Small intestine (tissue), 7 donors: ENCODE data around the gene ADCY9. TPM values are rescaled to one million over a fixed set of nuclear protein-coding genes. Genes with fewer than 3 reads are reported as not detected.

Source experiments
- DNase-seq, 2 donors: peaks; one replicate each; pipeline versions ENCODE4 v3.0.0 to v3.0.0-alpha.2; 2013
- FAIRE-seq: peaks from 2 replicates; lab custom pipeline; 2012; peaks lifted over from hg19 to GRCh38; lab: Jason Lieb, UNC
- H3K27ac ChIP-seq, 3 donors: one replicate each; pipeline ENCODE4 v1.5.1; 2013; ENCODE audit warnings: low read length in 2 of 3, mild to moderate bottlenecking in 2 of 3, control low read depth in 1 of 3, inconsistent platforms in 1 of 3, low read depth in 1 of 3, moderate library complexity in 1 of 3
- H3K27me3 ChIP-seq, 3 donors: one replicate each; pipeline ENCODE4 v1.6.1; 2013; ENCODE audit warnings: low read length in 3 of 3, inconsistent platforms in 1 of 3; ENCODE audit not compliant: control insufficient read depth in 3 of 3, insufficient read depth in 3 of 3
- H3K36me3 ChIP-seq, 3 donors: one replicate each; pipeline ENCODE4 v1.6.1; 2013; ENCODE audit warnings: low read length in 3 of 3, inconsistent platforms in 1 of 3, low read depth in 1 of 3, mild to moderate bottlenecking in 1 of 3, moderate library complexity in 1 of 3; ENCODE audit not compliant: control insufficient read depth in 3 of 3, insufficient read depth in 2 of 3
- H3K4me1 ChIP-seq, 3 donors: one replicate each; pipeline ENCODE4 v1.6.1; 2013; ENCODE audit warnings: low read length in 2 of 3, inconsistent platforms in 1 of 3, low read depth in 1 of 3, mild to moderate bottlenecking in 1 of 3, moderate library complexity in 1 of 3; ENCODE audit not compliant: control insufficient read depth in 3 of 3, insufficient read depth in 2 of 3
- H3K4me3 ChIP-seq, 3 donors: one replicate each; pipeline ENCODE4 v1.5.1; 2013; ENCODE audit warnings: low read length in 3 of 3, control low read depth in 1 of 3, inconsistent platforms in 1 of 3, low read depth in 1 of 3, mild to moderate bottlenecking in 1 of 3, moderate library complexity in 1 of 3
- H3K9me3 ChIP-seq, 2 donors: one replicate each; pipeline ENCODE4 v1.6.1; 2013; ENCODE audit warnings: low read depth in 1 of 2, low read length in 1 of 2; ENCODE audit not compliant: control insufficient read depth in 2 of 2, insufficient read depth in 1 of 2
- WGBS, 3 donors: extraction: QIAGEN DNeasy Blood & Tissue Kit; methylation state at CpG; one replicate each; pipeline ENCODE4 v1.1.7; 2013; 5-methylcytosine and 5-hydroxymethylcytosine counted together
- polyA plus RNA-seq, 4 donors: library from polyadenylated mRNA; stranded (reverse) in 3 of 4; unstranded in 1 of 4; fragments of 200-250 nt in 3 of 4; fragments of 120-200 nt in 1 of 4; gene quantifications; one replicate each; pipeline versions ENCODE4 v1.2.1 to v1.2.3, GENCODE V29; 2013
- donor health status: healthy with polysubstance abuse.
- donor health status: control.
- donor health status: control.
- donor health status: Bipolar disorder and iron deficiency.
- donor health status: healthy.

Gene ADCY9
- polyA plus RNA-seq, 4 donors: 4.3 to 10.7 (median 8.0) TPM

- FAIRE-seq (no peak), DNase-seq (no peak)
- H3K4me1 ChIP-seq: no peaks in the 10 kb centered on the region
- no peaks in the 10 kb centered on the region for H3K27me3 ChIP-seq
- 91 to 97% (median 95%) methylated on average over 19 of the region's 19 CpGs for WGBS, 3 donors
- no peak overlapping the region for H3K27ac ChIP-seq
- peaks cover 0 to 12% (median 0%) of the 10 kb centered on the region in 3 donors for H3K36me3 ChIP-seq
- no peaks in the 10 kb centered on the region for H3K9me3 ChIP-seq
- no peak overlapping the region for H3K4me3 ChIP-seq
Observed at GRCh38 chr16:4003166-4003565, 113.1 kb downstream of the ADCY9 start.

GRCh38 chr16:4002121-4002520 lies 114.1 kb downstream of the ADCY9 start:
- Histone ChIP-seq H3K27ac (no peak overlapping the region), H3K9me3 (no peaks in the 10 kb centered on the region), H3K4me3 (no peak overlapping the region), H3K36me3 (peaks cover 0 to 12% (median 0%) of the 10 kb centered on the region in 3 donors), H3K27me3 (no peaks in the 10 kb centered on the region), H3K4me1 (no peaks in the 10 kb centered on the region)
- FAIRE-seq (no peak), DNase-seq (no peak)
- WGBS, 3 donors: 75 to 92% (median 80%) methylated on average over 2 of the region's 2 CpGs

GRCh38 chr16:3999479-4000325 lies 116.5 kb downstream of the ADCY9 start:
- Histone ChIP-seq H3K4me1 (no peaks in the 10 kb centered on the region), H3K4me3 (no peak overlapping the region), H3K36me3 (peaks cover 0 to 7% (median 0%) of the 10 kb centered on the region in 3 donors), H3K27ac (peak overlapping the region in 2 of 3 donors; percentile 71 to 73), H3K27me3 (no peaks in the 10 kb centered on the region), H3K9me3 (no peaks in the 10 kb centered on the region)
- no peak for FAIRE-seq
- peak in 1 of 2 donors; percentile 31 for DNase-seq
- 69 to 86% (median 74%) methylated on average over 20 of the region's 20 CpGs for WGBS, 3 donors

DNA sequence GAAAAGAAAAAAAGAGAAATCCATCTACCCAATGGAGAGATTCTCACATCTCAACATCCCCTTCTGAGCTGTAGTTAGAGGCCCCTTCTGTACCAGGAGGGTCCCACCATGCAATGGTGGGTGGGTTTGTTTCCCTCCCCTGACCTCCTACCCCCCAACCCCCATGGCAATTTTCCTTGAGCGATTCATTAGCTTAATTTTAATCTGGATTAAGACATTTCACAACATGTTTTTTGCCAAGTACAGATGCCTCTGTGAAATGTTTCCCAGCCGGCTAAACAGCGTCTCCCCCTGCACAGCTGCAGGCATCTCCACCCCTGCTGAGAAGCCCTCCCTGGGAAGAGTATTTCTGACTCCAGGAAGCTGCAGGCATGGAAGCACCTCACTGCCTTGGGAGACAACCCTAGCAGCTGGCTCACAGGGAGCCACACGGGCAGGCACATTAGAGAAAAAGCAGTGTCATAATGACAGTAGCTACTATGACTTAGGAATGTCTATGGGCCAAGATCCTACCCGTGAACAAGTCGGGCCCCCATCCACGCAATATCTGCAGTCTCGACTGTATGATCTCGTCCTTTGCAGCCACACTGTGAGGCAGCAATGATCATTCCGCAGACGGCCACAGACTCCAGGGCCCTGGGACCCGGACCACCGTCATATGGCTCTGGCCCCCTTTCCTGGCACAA lies 117.3 kb downstream of the ADCY9 start:
- H3K4me3 ChIP-seq: no peak overlapping the region
- H3K27me3 ChIP-seq: no peaks in the 10 kb centered on the region
- FAIRE-seq (no peak), DNase-seq (no peak)
- H3K36me3 ChIP-seq: peaks cover 0 to 7% (median 0%) of the 10 kb centered on the region in 3 donors
- H3K9me3 ChIP-seq: no peaks in the 10 kb centered on the region
- H3K4me1 ChIP-seq: no peaks in the 10 kb centered on the region
- H3K27ac ChIP-seq: peak overlapping the region in 2 of 3 donors; percentile 71 to 73
- 64 to 87% (median 82%) methylated on average over 13 of the region's 13 CpGs for WGBS, 3 donors

- Histone ChIP-seq H3K36me3 (peaks cover 0 to 14% (median 0%) of the 10 kb centered on the region in 3 donors), H3K9me3 (no peaks in the 10 kb centered on the region), H3K4me1 (no peaks in the 10 kb centered on the region), H3K27me3 (no peaks in the 10 kb centered on the region), H3K4me3 (no peak overlapping the region), H3K27ac (no peak overlapping the region)
- DNase-seq (no peak), FAIRE-seq (no peak)
- 93 to 99% (median 96%) methylated on average over 14 to 15 of the region's 15 CpGs for WGBS, 3 donors
Observed at GRCh38 chr16:3997231-3997841, 118.9 kb downstream of the ADCY9 start.

DNA sequence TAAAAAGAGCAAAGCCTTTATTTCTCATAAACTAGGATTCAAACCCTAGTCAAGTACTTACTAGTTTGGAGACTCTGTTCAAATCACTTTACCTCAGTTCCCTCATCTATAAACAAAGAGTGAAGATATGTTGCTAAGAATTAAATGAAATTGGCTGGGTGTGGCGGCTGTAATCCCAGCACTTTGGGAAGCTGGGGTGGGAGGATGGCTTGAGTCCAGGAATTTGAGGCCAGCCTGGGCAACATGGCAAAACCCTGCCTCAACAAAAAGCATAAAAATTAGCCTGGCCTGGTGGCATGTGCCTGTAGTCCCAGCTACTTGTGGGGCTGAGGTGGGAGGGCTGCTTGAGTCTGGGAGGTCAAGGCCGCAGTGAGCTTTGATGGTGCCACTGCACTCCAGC lies 121.2 kb downstream of the ADCY9 start:
- no peaks in the 10 kb centered on the region for H3K27me3 ChIP-seq
- H3K9me3 ChIP-seq: no peaks in the 10 kb centered on the region
- peaks cover 0 to 18% (median 0%) of the 10 kb centered on the region in 3 donors for H3K36me3 ChIP-seq
- H3K4me3 ChIP-seq: no peak overlapping the region
- no peak for DNase-seq
- WGBS, 3 donors: 43 to 45% (median 45%) methylated on average over 2 of the region's 2 CpGs
- H3K4me1 ChIP-seq: no peaks in the 10 kb centered on the region
- H3K27ac ChIP-seq: no peak overlapping the region
- FAIRE-seq: no peak

GRCh38 chr16:3993052-3993785 lies 123.0 kb downstream of the ADCY9 start:
- Histone ChIP-seq H3K36me3 (peaks cover 2 to 23% (median 3%) of the 10 kb centered on the region in 3 donors), H3K27ac (no peak overlapping the region), H3K4me3 (no peak overlapping the region), H3K4me1 (no peaks in the 10 kb centered on the region), H3K9me3 (no peaks in the 10 kb centered on the region), H3K27me3 (no peaks in the 10 kb centered on the region)
- FAIRE-seq (no peak), DNase-seq (no peak)
- 93 to 96% (median 93%) methylated on average over 36 of the region's 36 CpGs for whole genome bisulfite sequencing, 3 donors
